GM13976 (cell line): Measurements from ENCODE around the gene SREBF1.

Source experiments
- DNase-seq: peaks from one replicate; pipeline ENCODE4 v3.0.0; 2012; ENCODE audit warnings: low spot score
- in situ Hi-C: fragments of 300-500 bp; cut with MboI; formaldehyde crosslinking; loops from one replicate; pipeline ENCODE4 v1.12.0; 2022; ENCODE audit warnings: low sequenced_read_pairs, mixed read lengths, inconsistent platforms; ENCODE audit not compliant: unreplicated experiment
- TF ChIP-seq, protein P1 (sequence below): IDR thresholded peaks from 2 replicates; pipeline ENCODE4 v1.5.1; 2012; ENCODE audit warnings: borderline replicate concordance, mild to moderate bottlenecking; ENCODE audit not compliant: insufficient read depth; ENCODE audit errors: extremely low read depth, missing control alignments, control extremely low read depth

Gene SREBF1

DNA sequence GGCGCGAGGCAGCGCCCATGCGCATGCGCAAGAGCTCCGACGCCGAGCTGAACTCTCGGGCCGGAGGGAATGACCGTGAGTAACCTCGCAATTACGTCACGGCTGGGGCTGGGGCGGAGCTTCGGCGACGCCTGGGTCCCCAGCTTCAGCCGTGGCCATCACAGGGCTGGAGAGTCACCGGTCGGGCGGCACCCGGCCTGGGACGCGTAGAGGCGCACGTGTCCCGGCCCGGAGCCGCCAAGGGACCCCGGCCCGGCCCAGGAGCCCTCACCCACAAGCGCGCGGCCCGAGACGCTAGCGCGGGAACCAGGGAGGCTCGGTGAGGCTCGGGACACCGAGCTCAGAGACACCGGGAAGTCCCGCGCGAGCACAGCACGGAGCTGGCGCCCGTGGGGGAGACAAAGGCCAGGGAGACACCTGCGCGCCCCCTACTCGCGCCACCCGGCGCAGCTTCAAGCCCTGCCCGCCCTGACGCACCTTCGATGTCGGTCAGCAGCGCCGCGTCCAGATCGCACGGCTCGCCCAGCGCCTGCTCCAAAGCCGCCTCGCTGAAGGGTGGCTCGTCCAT lies 452 bp downstream of the SREBF1 start:
- in situ Hi-C loops = no loop called here
- TF ChIP-seq, protein P1, sequence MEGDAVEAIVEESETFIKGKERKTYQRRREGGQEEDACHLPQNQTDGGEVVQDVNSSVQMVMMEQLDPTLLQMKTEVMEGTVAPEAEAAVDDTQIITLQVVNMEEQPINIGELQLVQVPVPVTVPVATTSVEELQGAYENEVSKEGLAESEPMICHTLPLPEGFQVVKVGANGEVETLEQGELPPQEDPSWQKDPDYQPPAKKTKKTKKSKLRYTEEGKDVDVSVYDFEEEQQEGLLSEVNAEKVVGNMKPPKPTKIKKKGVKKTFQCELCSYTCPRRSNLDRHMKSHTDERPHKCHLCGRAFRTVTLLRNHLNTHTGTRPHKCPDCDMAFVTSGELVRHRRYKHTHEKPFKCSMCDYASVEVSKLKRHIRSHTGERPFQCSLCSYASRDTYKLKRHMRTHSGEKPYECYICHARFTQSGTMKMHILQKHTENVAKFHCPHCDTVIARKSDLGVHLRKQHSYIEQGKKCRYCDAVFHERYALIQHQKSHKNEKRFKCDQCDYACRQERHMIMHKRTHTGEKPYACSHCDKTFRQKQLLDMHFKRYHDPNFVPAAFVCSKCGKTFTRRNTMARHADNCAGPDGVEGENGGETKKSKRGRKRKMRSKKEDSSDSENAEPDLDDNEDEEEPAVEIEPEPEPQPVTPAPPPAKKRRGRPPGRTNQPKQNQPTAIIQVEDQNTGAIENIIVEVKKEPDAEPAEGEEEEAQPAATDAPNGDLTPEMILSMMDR = no peak
- DNase-seq = peak; percentile 97

DNA sequence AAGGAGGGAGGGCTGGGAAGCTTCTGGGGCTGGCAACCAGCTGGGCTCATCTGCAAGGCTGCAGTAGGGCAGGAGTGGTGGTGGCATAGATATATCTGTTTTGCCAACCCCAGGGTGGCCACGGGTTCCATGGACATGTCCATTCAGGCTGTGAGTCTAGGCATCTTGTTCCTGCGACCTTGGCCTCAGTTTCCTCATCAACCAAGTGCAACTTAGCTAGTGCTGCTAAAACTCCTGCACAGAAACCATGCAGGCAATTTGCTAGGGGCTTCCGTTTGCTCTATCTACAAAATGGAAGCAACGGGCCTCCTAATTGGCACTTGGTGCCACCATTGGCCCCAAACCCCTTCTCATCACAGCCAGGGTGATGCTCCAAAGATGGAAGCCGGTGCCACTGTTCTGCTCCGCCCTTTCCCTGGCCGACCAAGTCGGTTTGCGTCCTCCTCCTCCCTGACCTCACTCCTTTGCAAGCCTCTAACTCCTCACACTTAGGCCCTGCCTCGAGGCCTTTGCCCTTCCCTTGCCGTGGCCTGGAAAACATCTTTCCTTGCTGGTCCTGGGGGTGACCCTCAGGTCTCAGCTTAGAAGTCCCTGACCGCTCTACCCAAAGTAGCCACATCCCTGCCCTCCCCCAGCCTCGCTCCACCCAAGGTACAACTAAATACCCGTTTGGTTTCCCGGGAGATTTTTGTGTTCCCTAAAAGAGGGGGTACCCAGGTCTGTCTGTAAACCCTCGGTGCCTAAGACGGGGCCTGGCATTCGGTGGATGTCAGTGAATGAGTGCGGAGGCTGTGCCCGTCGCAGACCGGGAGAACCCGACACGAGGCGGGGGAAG lies 1.2 kb downstream of the SREBF1 start:
- no peak for DNase-seq
- in situ Hi-C loops = no loop called here
- TF ChIP-seq, protein P1 = no peak

DNA sequence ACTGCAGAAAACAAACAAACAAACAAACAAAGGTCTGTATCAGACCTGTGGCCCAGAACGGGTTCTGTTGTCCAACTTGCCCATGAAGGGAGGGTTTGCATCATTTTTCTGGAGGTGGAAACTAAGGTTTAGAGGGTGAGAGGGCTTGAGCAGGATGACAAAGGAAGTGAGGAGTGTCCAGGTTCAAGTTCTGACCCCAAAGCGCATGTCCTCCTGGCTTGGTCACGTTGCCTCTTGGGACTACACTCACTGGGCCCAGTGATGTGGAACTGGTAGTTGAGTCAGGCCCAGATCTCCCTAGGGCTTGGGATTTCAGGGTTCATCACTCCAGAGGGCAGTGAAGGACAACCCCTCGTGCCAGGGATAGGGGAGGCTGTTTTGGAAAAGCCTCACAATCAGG lies 1.8 kb downstream of the SREBF1 start:
- TF ChIP-seq, protein P1 = no peak
- DNase-seq = no peak
- in situ Hi-C loops = no loop called here

DNA sequence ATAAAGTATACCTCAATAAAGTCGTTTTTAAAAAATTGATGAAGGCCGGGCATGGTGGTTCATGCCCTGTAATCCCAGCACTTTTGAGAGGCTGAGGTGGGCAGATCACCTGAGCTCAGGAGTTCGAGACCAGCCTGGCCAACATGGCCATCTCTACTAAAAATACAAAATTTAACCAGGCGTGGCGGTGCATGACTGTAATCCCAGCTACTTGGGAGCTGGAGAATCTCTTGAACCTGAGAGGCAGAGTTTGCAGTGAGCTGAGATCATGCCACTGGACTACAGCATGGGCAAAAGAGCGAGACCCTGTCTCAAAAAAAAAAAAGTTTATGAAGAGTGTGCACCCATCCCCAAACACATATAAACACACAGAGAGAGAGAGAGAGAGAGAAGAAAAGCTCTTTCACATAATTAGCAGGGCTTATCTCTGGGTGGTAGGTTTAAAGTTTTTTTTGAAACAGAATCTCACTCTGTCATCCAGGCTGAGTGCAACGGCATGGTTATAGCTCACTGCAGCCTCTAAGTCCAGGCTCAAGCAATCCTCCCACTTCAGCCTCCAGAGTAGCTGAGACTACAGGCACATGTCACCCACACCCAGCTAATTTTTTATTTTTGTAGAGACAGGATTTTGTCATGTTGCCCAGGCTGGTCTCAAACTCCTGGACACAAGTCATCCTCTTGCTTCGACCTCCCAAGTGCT lies 3.0 kb downstream of the SREBF1 start:
- TF ChIP-seq, protein P1 = no peak
- in situ Hi-C loops = no loop called here
- no peak for DNase-seq

DNA sequence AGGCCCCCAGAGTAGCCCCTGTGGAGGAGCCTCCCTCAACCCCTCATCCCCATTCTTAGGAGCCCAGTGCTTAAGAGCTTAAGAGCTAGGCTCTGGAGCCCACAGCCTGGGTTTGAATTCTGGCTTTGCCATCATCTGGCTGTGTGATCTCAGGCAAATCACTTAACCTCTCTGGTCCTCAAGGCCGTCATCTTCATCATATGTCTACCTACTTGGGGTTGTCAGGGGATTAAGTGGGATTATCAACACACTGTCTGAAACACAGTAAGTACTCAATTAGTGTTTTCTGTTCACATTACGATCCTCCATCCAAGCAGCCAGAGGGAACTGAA lies 4.8 kb downstream of the SREBF1 start:
- in situ Hi-C loops = no loop called here

More for the DNA sequence above, 4.8 kb downstream of the SREBF1 start:
- DNase-seq = no peak
- TF ChIP-seq, protein P1 = no peak
